GM18858 (cell line): ENCODE results near the gene HIPK3.

Experiments
- ATAC-seq: cut with Tn5 transposase; IDR thresholded peaks from one replicate; pipeline ENCODE4 v1.9.1; 2021; ENCODE audit not compliant: unreplicated experiment

Gene HIPK3

GRCh38 chr11:33388793-33389525 is 131.8 kb downstream of the HIPK3 start:
- no peak for ATAC-seq

GRCh38 chr11:33389635-33390034 is 132.5 kb downstream of the HIPK3 start:
- ATAC-seq, result peak; percentile 53

- no peak for ATAC-seq
Measured at GRCh38 chr11:33390944-33391892, 134.0 kb downstream of the HIPK3 start.

- no peak for ATAC-seq
Measured at GRCh38 chr11:33391893-33392251, 134.7 kb downstream of the HIPK3 start.

GRCh38 chr11:33394431-33395109 is 137.4 kb downstream of the HIPK3 start:
- no peak for ATAC-seq

GRCh38 chr11:33396361-33396760 is 139.2 kb downstream of the HIPK3 start:
- ATAC-seq, result no peak

GRCh38 chr11:33399421-33399820 is 142.2 kb downstream of the HIPK3 start:
- ATAC-seq, result no peak

GRCh38 chr11:33402066-33402465 is 144.9 kb downstream of the HIPK3 start:
- ATAC-seq, result no peak

GRCh38 chr11:33403344-33403743 is 146.2 kb downstream of the HIPK3 start:
- ATAC-seq, result no peak

- ATAC-seq, result no peak
Measured at GRCh38 chr11:33405834-33406602, 148.8 kb downstream of the HIPK3 start.
